Forelimb muscle (tissue), 1 donor: ENCODE results near the gene SPANXN2. TPM values are rescaled to one million over a fixed set of nuclear protein-coding genes. Genes with fewer than 3 reads are reported as not detected.
"Not testable (repeated sequence)": the region's sequence is repeated elsewhere in the genome, so short reads cannot be mapped to it uniquely, and the experiment has no call there.

Source experiments
- DNase-seq: peaks from one replicate; pipeline ENCODE4 v3.0.0-alpha.2; 2013; ENCODE audit warnings: low read depth
- polyA plus RNA-seq: library from polyadenylated mRNA; unstranded; fragments of 120-200 nt; gene quantifications from one replicate; pipeline ENCODE4 v1.2.1, GENCODE V29; 2013; ENCODE audit not compliant: insufficient read length

SPANXN2 gene, protein sequence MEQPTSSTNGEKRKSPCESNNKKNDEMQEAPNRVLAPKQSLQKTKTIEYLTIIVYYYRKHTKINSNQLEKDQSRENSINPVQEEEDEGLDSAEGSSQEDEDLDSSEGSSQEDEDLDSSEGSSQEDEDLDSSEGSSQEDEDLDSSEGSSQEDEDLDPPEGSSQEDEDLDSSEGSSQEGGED
- polyA plus RNA-seq: not detected

DNA sequence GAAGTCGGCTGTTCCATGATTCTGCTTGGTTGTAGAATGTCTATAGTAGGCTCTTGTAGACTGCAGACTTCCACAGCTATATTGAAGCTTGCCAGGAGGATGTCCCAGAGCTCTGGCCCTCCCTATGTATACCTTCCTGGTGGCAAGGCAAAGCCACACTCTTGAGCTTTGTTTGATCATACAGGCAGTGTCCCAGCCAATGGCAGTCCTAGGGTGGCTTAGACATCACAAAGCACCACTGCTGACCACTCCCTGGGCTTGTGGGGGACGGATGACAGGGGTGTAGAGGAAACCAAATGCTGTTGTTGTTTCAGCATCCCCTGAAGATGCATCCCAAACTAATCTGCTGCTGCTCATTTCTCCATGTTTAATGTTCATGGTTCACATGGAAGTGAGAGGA, at the start of gene SPANXN2:
Gene SPANXN2, minus strand, starts transcription at position 101 of the 400 bp plus-strand sequence. Its CDS starts 84 bp downstream, at position 17.
- DNase-seq: not testable (repeated sequence)

DNA sequence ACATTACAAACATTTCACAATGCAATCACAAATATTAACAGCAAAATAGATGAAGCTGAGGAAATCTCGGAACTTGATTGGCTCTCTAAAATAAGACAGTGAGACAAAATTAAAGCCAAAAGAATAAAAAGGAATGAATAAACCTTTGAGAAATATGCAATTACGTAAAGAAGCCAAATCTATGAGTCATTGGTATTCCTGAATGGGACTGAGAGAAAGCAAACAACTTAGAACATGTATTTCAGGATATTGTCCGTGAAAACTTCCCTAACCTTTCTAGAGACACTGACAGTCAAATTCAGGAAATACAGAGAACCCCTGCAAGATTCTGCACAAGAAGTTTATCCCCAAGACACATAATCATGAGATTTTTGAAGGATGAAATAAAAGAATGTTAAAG, 48.4 kb upstream of the SPANXN2 start:
- DNase-seq: no peak

- not testable (repeated sequence) for DNase-seq
Measured at GRCh38 chrX:143767789-143768188, 47.2 kb upstream of the SPANXN2 start.

GRCh38 chrX:143757887-143758286, 37.3 kb upstream of the SPANXN2 start:
- no peak for DNase-seq

DNA sequence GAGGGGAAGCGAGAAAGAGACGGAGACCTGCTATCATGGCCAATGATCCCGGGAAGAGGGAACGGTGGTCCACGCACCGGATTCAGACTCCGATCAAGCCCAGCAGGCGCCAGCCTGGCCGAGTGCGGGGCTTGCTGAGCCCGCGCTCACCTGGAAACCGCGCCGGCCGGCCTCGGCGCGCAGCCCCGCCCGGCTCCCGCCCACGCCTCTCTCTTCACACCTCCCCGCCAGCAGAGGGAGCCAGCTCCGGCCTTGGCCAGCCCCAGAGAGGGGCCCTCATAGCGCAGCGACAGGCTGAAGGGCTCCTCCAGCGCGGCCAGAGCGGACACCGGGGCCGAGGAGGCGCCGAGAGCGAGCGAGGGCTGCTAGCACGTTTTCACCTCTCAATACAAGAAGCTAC, 36.8 kb upstream of the SPANXN2 start:
- no peak for DNase-seq

DNA sequence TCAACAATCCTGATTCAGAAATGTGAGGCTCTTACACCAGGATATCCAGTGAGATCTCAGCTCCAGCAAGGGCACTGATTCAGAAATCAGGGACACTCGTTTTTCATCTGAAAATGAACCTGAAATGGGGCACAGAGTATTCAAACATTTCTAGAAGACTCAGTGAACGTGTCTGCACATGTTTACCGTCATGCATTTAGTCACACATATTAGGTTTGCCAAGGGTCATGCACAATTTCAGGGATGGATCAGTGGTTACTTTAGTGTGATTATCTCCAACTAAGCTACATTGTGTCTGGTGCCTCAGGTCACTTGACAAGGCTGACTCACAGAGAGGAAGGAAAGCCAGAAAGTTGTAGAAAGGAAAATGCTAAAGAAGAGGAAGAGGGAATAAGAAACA, 33.6 kb upstream of the SPANXN2 start:
- DNase-seq: no peak

DNA sequence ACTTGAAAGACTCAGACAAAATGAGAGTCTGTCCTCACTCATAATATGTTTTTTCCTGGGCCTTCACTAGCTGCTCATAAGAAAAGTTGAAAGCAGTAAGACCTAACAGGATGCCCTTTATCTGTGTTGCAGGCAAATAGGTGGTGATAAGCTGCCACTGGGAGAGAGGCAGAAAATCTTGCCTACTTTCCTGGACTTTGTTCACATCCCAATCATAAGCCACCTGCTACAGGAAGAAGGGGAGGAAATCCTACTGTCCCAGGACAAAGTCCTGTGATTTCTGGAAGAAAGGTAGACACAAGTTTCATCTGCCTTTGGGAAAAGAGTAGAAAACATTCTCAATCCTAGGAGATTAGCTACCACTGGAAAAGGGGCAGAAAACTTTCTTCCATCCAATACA, 13.3 kb upstream of the SPANXN2 start:
- no peak for DNase-seq

DNA sequence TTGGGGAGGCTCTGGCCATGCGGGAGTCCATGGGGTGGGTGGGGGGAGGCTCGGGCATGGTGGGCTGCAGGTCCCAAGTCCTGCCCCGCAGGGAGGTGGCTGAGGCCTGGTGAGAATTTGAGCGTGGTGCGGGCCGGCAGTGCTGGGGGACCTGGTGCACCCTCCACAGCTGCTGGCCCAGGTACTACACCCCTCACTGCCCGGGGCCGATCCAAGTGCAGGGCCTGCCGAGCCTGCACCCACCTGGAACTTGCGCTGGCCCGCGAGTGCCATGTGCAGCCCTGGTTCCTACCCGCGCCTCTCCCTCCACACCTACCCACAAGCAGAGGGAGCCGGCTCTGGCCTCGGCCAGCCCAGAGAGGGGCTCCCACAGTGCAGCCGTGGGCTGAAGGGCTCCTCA, 5.7 kb upstream of the SPANXN2 start:
- DNase-seq: no peak

DNA sequence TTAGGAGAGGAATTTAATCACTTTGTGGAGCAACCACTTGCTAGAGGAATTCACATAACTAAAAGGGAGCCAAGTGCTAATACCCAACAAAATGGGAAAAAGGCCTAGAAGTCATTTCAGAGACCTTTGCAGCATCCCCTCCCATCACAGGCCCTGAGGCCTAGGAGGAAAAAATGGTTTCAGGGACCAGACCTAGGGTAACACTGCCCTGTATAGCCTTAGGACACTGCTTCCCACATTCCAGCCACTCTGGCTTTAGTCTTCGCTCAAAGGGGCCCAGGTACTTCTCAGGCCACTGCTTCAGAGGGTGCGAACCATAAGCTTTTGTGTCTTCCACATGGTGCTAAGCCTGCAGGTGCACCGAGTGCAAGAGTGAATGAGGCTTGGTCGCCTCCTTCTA, 19.1 kb downstream of the SPANXN2 start:
- no peak for DNase-seq

GRCh38 chrX:143694885-143695284, 25.7 kb downstream of the SPANXN2 start:
- no peak for DNase-seq

GRCh38 chrX:143683486-143683885, 37.1 kb downstream of the SPANXN2 start:
- DNase-seq: no peak

GRCh38 chrX:143674926-143675325, 45.6 kb downstream of the SPANXN2 start:
- no peak for DNase-seq

GRCh38 chrX:143669395-143669794, 51.2 kb downstream of the SPANXN2 start:
- no peak for DNase-seq

- DNase-seq: no peak
Measured at GRCh38 chrX:143664302-143664701, 56.2 kb downstream of the SPANXN2 start.

DNA sequence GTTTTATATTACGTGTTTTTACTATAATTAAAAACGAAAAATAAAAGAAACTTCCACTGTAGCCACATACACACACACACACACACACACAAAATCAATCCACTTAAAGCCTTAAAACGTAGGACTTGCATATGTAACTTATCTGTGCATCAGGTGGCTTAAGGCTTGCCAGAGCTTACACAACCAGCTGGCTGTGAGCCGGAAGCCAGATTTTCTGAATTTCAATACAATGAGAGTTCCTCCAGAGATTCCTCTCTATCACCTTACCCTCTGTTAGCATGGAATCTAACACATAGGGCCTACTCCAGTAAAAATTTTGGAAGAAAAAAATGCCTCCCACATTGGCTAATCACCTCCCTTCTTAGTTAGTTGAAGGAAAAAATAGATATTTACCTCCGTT, 56.8 kb downstream of the SPANXN2 start:
- DNase-seq: no peak

Other genes starting within 250 kb of the SPANXN2 start
- gene SPANXN3, start 203.3 kb downstream of the SPANXN2 start, polyA plus RNA-seq: not detected
- 5.2 TPM for gene SLITRK4, start 84.7 kb downstream of the SPANXN2 start, polyA plus RNA-seq
- gene UBE2NL, start 163.3 kb upstream of the SPANXN2 start, polyA plus RNA-seq: 0.20 TPM